Activated T-cell treated with anti-CD3 and anti-CD28 coated beads for 24 hours (primary cell): Measurements from ENCODE around the gene MTA1.

ENCODE experiments used
- DNase-seq: peaks from one replicate; pipeline ENCODE4 v3.0.0-alpha.2; 2020; ENCODE audit warnings: low read depth

MTA1 gene

DNA sequence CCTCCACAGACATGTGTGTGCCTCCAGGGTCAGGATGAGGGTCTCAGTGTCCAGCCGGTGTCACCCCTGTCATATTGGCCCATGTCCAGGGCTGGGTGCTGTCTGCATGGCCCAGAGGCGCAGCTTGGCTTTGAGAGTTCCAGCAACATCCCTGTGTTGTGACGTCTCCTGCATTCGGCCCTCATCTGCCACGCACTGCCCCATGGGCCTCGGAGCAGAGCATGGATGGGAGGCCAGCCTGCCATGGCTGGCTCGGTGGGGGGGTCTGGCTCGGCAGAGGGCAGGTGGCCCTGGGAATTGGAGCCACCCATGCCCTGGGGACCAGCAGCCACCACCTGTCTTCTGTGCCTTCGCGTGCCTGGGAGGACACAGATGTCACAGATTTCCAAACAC, 32.1 kb upstream of the MTA1 start:
- DNase-seq: no peak

DNA sequence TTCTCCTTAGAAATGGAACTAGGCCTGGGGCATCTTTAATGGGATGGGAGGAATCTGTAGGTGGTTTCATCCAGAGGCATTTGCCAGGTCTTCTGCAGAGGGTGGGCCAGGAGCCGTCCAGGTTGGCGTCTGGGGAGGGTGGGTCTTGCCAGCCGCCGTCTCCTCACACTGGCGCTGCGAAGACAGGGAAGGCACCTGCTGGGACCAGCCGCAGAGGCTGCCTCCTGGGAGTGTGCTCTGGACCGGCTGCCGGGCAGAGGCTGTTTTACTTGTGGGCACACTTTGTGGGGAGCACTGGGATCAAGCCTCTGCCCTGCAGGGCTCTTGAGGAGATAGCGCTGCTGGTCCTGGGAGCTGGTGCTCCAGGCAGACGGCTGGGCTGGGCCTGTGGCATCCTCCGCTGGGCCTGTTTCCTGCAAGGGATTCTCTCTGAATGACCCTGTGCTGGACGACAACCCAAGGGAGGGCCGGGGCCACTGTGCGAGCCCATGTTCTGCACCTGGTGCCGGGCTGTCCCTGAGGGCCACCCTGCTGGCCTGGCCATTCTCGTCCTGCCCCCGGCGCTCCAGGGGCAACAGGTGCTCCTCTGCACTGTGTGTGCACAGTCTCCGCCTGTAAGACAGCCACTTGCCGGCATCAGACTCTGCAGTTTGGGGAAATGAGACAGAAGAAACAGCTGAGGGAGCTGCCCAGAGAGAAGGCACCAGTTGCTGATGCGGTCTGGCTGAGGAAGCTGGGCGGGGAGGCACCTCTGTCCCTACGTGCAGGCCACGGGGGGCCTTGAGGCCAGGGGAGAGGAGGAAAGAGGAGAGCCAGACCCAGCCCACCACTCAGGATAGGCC, 31.3 kb upstream of the MTA1 start:
- DNase-seq: no peak

DNA sequence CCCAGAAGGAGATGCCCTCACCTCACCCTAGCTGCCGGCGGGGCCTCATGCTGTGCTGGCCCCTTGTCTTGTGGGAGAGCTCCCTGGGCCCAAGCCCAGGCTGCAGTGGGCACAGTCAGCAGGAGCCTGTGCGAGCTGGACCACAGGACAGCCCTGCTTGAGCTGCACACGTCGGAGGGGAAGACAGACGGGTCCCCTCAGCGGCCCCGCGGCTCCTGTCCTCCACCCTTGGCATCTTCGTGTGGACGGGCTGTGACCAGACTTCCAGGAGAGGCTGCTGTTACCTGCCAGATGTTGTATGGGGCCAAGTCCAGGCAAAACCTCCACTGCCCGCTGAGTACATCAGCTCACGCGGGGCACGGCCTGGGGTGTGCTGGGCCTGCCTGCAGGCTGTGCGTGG, 30.7 kb upstream of the MTA1 start:
- no peak for DNase-seq

DNA sequence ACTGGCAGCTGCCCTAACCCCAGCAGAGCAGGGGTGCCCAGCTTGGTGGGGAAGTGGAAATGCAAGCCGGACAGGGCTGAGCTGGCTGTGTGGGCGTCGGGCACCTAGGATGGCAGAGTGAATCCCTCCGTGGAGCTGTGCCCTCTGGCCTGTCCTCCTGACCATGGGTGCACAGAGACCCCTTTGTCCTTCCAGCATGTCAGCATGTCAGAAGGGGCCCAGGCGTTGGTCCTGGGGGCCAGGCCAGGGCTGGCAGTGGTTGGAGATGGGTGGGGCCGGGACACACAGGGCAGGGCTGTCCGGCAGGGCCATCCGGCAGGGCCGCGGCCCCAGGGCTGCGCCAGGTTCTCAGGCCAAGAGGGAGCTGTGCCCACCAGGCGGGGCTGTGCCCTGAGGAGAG, 30.1 kb upstream of the MTA1 start:
- no peak for DNase-seq

DNA sequence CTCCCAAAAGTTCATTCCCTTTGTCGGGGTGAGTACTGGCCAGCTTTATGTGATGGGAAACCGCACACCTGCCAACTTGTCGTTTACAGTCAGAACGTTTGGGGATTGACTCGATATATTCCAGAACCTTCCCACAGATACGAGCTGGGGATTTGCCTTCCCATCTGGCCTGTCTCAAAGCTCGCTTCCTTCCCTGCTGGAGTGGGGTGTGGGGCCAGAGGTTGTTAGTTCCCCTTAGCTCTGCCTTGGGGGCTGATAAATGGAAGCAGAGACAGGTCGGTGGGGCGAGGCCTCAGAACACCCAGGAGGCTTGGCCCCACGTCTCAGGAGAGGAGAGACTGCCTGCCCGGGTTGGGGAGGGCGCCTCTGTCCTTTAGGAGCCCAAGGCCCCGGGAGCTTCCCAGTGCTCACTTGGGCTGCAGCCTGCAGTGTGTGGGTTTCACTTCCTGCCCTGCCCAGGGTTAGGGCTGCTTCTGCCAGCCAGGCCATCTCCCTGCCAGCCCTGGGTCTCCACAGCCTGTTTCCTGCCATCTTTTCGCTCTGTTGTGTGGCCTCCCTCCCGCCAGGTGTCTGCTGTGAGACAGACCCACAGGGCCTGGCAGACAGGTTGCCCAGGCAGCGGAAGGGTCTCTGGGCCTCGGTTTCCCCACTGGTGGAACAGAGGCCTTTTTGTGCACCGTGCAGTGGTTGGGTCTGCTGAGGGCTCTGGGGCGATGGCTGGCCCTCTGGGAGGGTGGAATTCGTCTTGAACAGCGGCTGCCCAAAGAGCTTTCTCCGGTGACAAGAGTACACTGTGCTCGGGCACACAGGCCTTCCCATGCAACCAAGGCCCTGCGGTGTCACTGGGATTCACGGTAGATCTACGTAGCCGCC, 29.4 kb upstream of the MTA1 start:
- DNase-seq: no peak

DNA sequence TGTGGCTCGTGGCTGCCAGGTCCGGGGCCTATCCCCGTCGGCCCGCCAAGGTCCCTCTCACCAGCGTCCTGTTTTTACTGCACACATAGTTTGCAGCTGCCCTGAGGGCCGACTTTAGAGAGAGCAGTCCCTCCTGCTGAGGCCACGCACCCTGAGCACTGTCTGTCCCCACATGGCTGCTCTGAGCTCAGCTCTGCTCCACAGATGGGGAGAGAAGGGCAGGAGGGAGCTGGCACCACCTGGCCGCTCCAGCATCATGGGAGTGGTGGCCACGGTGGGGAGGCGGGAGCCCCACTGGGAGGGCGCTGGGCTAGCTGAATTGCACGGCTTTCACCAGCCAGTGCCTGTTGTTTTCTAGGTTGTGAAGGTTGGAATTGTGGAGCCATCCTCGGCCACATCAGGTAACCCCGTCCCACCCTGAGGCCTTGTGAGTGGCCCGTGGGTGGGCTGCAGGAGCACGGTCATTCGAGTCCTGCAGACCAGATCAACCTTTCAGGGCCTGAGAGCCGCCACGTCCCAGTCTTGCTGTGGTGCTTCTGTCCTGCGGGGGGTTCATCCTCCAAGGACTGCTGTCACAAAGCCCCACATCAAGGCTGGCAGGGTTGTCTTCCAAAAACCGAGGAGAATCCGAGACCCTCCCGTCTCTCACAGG, 28.7 kb upstream of the MTA1 start:
- no peak for DNase-seq

DNA sequence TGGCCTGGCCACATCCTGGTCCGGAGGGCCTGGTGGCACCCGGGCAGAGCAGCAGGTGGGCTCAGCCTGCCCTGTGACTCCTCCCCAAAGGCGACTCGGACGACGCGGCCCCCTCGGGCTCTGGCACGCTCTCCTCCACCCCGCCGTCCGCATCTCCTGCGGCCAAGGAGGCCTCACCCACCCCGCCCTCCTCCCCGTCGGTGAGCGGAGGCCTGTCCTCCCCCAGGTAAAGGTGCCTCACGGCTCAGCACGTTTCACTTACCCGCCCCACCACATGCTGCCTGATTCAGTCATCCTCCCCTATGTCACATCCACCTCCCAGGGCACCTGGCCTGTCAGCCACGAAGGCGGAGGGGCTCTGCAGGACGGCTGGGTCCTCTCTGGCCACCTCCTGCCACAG, 28.1 kb upstream of the MTA1 start:
- DNase-seq: no peak

DNA sequence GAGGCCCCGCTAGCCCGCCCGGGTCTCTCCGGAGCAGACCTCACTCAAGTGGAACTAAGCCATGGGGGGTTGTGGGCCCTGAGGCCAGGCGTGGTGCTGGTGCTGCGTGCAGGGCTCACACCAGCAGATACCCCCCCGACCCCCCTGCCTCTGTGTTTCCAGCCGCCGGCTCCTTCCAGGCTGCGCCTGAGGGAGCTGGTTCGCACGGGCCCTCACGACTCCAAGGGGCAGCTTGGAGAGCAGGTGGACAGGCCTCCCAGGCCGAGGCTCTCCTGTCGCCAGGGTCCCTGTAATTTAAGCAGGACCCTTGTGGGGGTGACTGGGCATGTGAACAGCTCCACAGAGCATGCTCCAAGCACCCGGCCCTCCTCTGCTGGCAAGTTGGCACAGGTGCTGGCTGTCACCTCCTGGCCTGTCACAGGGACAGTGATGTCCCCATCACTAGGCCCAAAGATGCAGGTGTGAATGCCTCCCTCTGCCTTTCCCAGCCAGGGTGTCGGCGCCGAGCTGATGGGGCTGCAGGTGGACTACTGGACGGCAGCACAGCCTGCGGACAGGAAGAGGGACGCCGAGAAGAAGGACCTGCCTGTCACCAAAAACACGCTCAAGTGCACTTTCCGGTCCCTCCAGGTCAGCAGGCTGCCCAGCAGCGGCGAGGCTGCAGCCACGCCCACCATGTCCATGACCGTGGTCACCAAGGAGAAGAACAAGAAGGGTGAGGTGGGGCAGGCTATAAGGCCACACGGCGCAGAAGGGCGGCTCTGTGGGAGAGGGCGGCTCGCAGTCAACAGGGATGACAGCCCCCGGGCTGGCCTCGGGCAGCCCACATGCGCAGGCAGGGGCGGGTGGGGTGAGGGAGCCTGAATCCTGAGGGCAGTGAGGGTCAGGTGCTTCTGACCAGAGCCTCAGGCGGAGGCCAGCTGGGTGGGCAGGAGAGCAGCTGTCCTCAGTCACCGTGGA, 27.2 kb upstream of the MTA1 start:
- DNase-seq: no peak

DNA sequence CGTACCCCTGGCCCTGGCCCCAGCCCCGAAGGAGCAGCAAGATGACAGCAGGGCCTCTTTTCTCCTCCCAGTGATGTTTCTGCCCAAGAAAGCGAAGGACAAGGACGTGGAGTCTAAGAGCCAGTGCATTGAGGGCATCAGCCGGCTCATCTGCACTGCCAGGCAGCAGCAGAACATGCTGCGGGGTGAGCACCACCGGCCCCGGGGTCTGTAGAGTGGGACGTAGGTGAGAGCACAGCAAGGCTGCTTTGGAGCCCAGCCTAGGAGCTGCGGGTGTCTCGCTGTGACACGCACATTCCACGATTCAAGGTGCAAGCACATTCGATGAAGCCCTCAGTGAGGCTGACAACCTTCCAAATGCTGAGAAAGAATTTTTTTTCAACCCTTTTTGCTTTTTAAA, 26.5 kb upstream of the MTA1 start:
- no peak for DNase-seq

DNA sequence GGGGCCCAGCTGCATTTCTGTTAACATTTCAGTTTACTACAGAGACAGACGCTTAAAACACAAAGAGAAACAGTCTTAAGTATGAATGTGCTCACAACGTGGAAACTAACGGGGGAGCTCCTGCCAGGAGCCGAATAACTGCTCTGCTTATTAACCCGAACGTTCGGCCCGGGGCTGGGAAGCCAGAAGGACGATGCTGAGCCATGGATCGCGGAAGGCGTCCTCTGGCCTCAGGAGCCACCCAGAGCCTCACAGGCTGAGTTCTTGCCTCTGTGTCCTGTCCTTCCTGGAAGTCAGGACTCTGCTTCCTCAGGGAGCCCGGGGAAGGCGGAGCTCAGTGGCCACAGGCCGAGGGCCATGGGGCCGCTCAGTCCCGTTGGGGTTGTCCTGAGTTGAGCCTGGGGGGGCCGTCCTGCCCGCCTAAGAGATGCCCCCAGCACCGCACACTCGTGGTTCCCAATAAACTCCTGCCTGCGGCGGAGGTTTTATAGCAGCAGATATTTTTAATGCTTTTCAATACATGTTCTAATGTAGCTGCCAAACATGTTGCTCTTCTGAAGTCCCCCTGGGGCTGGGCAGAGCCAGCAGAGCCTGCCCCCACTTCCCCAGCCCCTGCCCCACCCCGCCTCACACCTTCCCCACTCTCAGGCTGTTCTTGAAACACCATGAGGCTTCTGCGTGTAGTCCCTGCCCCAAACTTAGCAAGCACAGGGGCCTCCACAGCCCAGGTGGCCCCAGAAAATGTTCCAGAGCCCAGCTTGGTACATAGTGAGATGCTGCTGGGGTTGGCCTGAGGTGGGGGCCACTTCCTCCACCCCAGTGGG, 24.7 kb upstream of the MTA1 start:
- DNase-seq: no peak

DNA sequence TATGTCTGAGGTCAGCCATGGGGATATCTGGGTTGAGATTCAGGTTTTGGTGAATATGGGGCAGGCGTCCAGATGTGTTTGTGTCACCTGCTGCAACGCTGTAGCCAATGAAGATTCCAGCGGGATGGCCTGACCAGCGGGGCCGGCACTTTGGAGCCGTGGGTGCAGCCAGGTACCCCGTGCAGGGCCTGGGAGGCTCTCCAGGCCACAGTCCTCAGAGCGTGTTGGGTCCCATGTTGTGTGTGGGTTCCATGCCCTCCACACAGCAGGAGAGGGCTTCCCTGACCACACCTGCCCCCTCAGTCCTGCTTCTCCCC, 24.1 kb upstream of the MTA1 start:
- no peak for DNase-seq

DNA sequence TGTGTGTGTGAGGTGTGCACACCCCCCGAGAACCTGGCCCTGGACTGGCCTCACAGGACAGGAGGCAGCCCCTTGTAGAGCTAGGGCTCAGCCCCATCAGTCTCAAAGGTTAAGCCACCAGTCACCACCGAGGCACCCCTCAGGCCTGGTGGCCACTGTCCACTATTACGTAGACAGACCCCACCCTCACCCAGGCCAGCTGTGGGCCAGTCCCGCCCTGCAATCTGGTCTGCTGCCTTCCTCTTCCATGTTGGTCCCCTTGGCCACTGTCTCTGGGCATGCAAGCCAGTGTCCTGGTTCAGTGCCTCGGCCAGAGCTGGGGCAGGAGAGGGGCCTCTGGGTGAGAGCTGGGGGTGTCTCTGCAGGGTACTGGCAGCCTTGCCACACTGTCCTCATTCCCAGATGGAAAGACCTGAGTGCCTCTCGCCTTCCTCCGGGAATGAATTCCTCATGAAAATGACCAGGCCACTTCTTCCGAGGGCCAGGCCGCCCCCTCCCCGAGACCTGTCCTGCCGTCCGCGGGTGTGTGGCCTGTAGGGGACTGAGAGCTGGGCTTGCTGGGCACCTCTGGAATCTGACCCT, 22.2 kb upstream of the MTA1 start:
- no peak for DNase-seq

DNA sequence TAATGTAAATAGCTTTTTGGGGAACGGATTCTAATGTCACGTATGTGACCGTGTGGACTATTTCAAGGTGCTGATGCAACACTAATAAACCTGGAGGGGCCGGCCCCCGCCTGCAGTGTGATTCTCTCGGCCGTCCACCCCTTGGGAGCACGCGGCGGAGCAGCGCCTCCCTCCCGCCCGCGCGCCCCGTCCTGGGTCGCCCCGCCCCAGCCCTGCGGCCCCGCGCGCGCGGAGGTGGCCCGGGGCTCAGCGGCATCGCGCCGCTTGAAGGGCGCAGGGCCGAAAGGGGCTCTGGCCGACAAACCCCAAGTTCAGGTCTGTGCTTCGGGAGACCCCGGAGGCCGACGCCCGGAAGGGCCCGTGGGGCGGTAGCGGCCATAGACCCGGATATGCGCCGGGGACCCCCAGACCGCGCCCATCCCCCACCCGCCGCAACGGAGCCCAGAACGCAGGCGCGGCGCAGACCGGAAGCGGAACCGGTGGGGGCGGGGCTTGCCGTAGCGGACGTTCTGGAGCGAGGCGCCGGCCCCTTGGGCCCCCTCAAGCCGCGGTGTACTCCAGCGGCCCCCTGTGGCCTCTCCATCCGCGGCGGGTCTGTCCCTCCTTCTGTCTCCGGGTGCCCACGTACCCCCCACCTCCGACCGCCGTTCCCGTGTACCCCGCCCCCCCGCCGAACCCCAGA, 21.4 kb upstream of the MTA1 start, which contains the start of gene TEX22:
Gene TEX22 (plus strand): TSS at position 495 of the 682 bp plus-strand sequence. CDS start 803 bp downstream, outside the sequence.
- DNase-seq: peak; percentile 92

DNA sequence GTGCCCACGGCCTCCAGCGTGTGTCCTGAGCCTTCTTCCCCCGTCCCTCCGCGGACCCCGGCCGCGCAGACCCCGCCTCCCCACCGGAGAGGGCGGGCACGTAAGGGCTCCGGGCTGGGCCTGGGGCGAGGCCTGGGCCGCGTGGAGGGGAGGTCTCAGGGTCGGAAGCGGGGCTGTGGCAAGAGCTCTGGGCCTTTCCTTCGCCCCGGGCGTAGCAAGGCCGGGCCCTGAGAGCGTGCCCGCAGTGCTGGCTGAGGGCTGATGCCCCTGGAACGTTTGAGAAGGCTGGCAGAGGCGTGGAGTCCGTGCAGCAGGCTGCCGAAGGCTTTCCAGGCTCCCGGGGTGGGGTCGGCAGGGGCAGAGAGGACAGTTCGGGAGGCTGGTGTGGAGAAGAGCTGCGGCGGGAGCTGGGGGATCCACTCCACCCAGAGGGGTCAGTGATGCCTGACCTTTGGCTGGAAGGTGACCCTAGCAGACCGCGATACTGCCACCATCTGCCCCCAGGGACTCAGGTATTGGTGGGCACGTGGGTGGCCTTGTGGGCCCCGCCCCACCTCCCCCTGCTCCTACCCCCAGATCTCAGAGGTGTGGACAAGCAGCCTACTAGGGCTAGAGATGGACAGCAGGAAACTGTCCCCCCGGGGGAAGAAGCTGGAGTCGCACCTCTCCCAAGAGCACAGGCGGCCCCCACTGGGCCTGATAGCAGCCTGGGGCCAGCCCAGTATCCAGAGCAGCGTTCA, 20.7 kb upstream of the MTA1 start:
- DNase-seq: peak; percentile 37

DNA sequence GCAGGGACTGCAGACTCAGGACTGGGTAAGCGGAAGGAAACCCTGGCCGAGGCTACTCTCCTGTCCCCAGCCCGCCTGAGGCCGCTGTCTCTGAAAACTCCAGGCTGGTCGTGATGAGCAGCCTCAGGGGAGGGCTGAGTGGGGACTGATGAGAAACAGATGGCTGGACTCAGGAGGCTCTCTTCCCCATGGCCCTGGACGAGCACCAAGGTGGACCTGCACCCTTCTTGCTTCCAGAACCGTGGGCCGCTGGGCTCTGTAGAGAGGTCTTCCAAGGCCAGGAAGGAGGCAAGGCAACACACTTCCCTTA, 20.2 kb upstream of the MTA1 start:
- no peak for DNase-seq

DNA sequence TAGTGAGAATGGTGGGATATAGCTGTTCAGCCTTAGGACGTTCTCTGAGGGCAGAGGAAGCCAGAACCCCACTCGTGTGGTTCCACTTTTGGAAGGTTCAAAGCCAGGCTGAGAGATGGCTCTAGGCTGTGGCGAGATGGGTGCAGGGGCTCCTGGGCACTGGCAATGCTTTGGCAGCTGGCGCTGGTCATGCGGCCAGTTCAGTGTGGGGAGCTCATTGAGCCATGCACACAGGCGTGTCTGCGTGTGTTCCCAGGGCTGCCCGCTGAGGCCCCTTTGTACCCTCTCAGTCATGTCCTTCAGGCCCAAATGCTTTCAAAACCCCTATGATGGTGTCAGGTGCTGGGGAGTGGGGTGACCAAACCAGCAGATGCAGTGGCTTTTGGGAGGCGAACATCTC, 19.6 kb upstream of the MTA1 start:
- DNase-seq: no peak

DNA sequence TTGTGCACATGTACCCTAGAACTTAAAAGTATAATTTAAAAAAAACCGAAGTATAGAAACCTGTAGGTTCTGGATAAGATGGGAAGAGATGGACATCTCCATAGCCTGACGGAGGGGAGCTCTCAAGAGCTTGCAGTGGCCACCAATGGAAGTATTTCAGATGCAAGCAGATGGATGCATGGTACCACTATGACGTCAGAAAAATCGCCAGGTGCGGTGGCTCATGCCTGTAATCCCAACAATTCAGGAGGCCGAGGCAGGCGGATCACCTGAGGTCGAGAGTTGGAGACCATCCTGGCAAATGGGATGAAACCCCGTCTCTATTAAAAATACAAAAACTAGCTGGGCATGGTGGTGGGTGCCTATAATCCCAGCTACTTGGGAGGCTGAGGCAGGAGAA, 17.9 kb upstream of the MTA1 start:
- no peak for DNase-seq

DNA sequence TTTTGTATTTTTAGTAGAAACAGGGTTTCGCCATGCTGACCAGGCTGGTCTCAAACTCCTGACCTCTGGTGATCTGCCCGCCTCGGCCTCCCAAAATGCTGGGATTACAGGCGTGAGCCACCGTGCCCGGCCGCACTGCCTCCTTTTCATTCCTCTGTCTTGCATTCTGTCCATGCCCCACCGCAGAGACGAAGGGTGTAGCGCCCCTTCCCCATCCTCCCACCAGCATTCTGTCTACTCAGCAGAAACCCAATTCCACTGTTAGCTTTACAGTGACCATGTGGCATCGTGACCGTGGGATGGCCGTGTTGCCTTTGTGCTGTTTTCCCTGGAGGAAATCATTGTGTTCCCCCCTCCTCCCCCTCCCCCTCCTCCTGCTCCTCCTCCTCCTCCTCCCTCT, 11.0 kb upstream of the MTA1 start:
- DNase-seq: no peak

DNA sequence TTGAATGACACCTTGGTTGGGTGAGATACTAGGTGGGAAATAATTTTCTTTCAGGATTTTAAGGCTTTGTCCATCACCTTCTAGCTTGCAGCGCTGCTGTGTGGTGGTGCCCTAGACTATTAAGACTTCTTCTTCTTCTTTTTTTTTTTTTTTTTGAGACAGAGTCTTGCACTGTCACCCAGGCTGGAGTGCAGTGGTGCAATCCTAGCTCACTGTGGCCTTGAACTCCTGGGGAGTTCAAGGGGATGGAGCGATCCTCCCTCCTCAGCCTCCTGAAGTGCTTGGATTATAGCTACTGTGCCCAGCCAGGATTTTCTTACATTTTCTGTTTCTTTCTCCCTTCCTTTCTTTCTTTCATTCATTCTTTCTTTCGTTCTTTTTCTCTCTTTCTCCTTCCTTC, 10.3 kb upstream of the MTA1 start:
- DNase-seq: no peak
